GM23248 (cell line): ENCODE measurements around the gene CCDC124. TPM values are rescaled to one million over a fixed set of nuclear protein-coding genes. Genes with fewer than 3 reads are reported as not detected.

ENCODE experiments used
- DNase-seq: peaks from one replicate; pipeline ENCODE4 v3.0.0-alpha.2; 2015
- H2AFZ ChIP-seq: fragments of 200-600 bp; sonication (generic); 2 replicates; pipeline ENCODE4 v1.6.1; 2016; ENCODE audit warnings: antibody characterized with exemption
- H3F3A ChIP-seq: fragments of 200-600 bp; sonication (generic); 2 replicates; pipeline ENCODE4 v1.6.1; 2016; ENCODE audit warnings: mild to moderate bottlenecking, antibody characterized with exemption, mixed run types; ENCODE audit not compliant: insufficient read depth
- H3K27ac ChIP-seq: fragments of 200-600 bp; sonication (generic); 2 replicates; pipeline ENCODE4 v1.5.1; 2016; ENCODE audit warnings: mild to moderate bottlenecking
- H3K27me3 ChIP-seq: fragments of 200-600 bp; sonication (generic); replicated peaks from 2 replicates; pipeline ENCODE4 v1.6.1; 2016; ENCODE audit warnings: mild to moderate bottlenecking; ENCODE audit not compliant: insufficient read depth
- H3K36me3 ChIP-seq: fragments of 200-600 bp; sonication (generic); 2 replicates; pipeline ENCODE4 v1.6.1; 2016; ENCODE audit warnings: low read depth, mild to moderate bottlenecking
- H3K4me1 ChIP-seq: fragments of 200-600 bp; sonication (generic); 2 replicates; pipeline ENCODE4 v1.6.1; 2016; ENCODE audit warnings: mild to moderate bottlenecking; ENCODE audit not compliant: insufficient read depth
- H3K4me2 ChIP-seq: fragments of 200-600 bp; sonication (generic); one replicate; pipeline ENCODE4 v1.6.1; 2016; ENCODE audit warnings: mild to moderate bottlenecking; ENCODE audit not compliant: unreplicated experiment
- H3K4me3 ChIP-seq: fragments of 200-600 bp; sonication (generic); 2 replicates; pipeline ENCODE4 v1.5.1; 2016; ENCODE audit warnings: mild to moderate bottlenecking
- H3K79me2 ChIP-seq: fragments of 200-600 bp; sonication (generic); 2 replicates; pipeline ENCODE4 v1.6.1; 2016; ENCODE audit warnings: mild to moderate bottlenecking; ENCODE audit not compliant: insufficient read depth
- H3K9ac ChIP-seq: fragments of 200-600 bp; sonication (generic); 2 replicates; pipeline ENCODE4 v1.6.1; 2016; ENCODE audit warnings: mild to moderate bottlenecking
- H3K9me2 ChIP-seq: fragments of 200-600 bp; sonication (generic); 2 replicates; pipeline ENCODE4 v1.6.1; 2016; ENCODE audit warnings: mixed run types, mild to moderate bottlenecking, moderate library complexity; ENCODE audit not compliant: insufficient read depth
- H3K9me3 ChIP-seq: fragments of 200-600 bp; sonication (generic); one replicate; pipeline ENCODE4 v1.6.1; 2017; ENCODE audit warnings: low read depth
- H4K20me1 ChIP-seq: fragments of 200-600 bp; sonication (generic); 2 replicates; pipeline ENCODE4 v1.6.0; 2016; ENCODE audit not compliant: insufficient read depth
- EZH2 ChIP-seq: fragments of 200-600 bp; sonication (generic); IDR thresholded peaks from 2 replicates; pipeline ENCODE4 v1.6.1; 2018; ENCODE audit warnings: antibody characterized with exemption, mild to moderate bottlenecking; ENCODE audit not compliant: insufficient read depth, poor library complexity, severe bottlenecking
- EZH2phosphoT487 ChIP-seq: fragments of 200-600 bp; sonication (generic); IDR thresholded peaks from 2 replicates; pipeline ENCODE4 v1.6.1; 2018; ENCODE audit warnings: antibody characterized with exemption, moderate library complexity, mild to moderate bottlenecking, low read depth; ENCODE audit not compliant: insufficient read depth
- WGBS, 2 experiments: methylation state at CpG; one replicate each; pipeline ENCODE4 v1.1.6; 2015 to 2017; ENCODE audit warnings: low lambda C conversion rate in 2 of 2, low coverage in 1 of 2; ENCODE audit errors: missing lambda C conversion rate in 2 of 2; 5-methylcytosine and 5-hydroxymethylcytosine counted together
- in situ Hi-C: fragments of 300-500 bp; cut with MboI; formaldehyde crosslinking; loops from 2 replicates; pipeline ENCODE4 v1.15.0; 2020
- polyA plus RNA-seq: library from polyadenylated mRNA; unstranded; fragments of >200 nt; fragmentation: Nextera tagmentation; extraction: Ambion mirVana; gene quantifications from 2 replicates; pipeline ENCODE4 v1.2.1, GENCODE V29; 2016
- small RNA-seq: library from RNA; depleted of rRNA; stranded (forward); fragments of <200 nt; gene quantifications from one replicate; pipeline ENCODE3, GENCODE V24; 2014; ENCODE audit warnings: low read depth, low replicate concordance
- total RNA-seq: library from RNA; depleted of rRNA; stranded (reverse); fragments of >200 nt; shearing (Covaris generic); gene quantifications from 2 replicates; pipeline ENCODE4 v1.2.3, GENCODE V29; 2014; rRNA removed

Gene CCDC124
- total and polyA plus RNA-seq, 2 experiments from 2014 or later = 29.6 to 125 TPM

GRCh38 chr19:17989425-17990094 is 56.7 kb downstream of the CCDC124 start:
- in situ Hi-C loops = loop anchor here (10.0 kb wide), 1 partner anchor 45 kb away; no protein-coding TSS in a partner anchor
- no peak overlapping the region for H3K9ac ChIP-seq
- no peak for DNase-seq

GRCh38 chr19:17993076-17993813 is 60.4 kb downstream of the CCDC124 start:
- H4K20me1 ChIP-seq = no peaks in the 10 kb centered on the region
- H3K4me3 ChIP-seq = no peak overlapping the region
- no peak for TF ChIP-seq EZH2
- no peak for TF ChIP-seq EZH2phosphoT487
- no peaks in the 10 kb centered on the region for H3K79me2 ChIP-seq
- no peaks in the 10 kb centered on the region for H3K4me1 ChIP-seq
- no peak overlapping the region for H3K9ac ChIP-seq
- 69 to 73% methylated on average over 15 to 27 of the region's 27 CpGs for WGBS, 2 experiments
- in situ Hi-C loops = loop anchor here (10.0 kb wide), 1 partner anchor 48 kb away; no protein-coding TSS in a partner anchor
- no peaks in the 10 kb centered on the region for H3K9me3 ChIP-seq
- no peak overlapping the region for H3K27ac ChIP-seq
- H3K4me2 ChIP-seq = no peak overlapping the region
- no peaks in the 10 kb centered on the region for H3K36me3 ChIP-seq
- no peaks in the 10 kb centered on the region for H3K27me3 ChIP-seq
- no peaks in the 10 kb centered on the region for H3K9me2 ChIP-seq
- no peak for DNase-seq
- H3F3A ChIP-seq = no peaks in the 10 kb centered on the region
- no peak overlapping the region for H2AFZ ChIP-seq

More at GRCh38 chr19:17989425-17990094, 56.7 kb downstream of the CCDC124 start:
- Histone ChIP-seq H3K27ac (no peak overlapping the region), H3F3A (no peaks in the 10 kb centered on the region), H3K36me3 (no peaks in the 10 kb centered on the region), H3K27me3 (no peaks in the 10 kb centered on the region), H3K4me1 (no peaks in the 10 kb centered on the region), H3K4me2 (no peak overlapping the region), H4K20me1 (no peaks in the 10 kb centered on the region), H3K4me3 (no peak overlapping the region), H2AFZ (no peak overlapping the region), H3K79me2 (no peaks in the 10 kb centered on the region), H3K9me3 (no peaks in the 10 kb centered on the region), H3K9me2 (no peaks in the 10 kb centered on the region)
- TF ChIP-seq EZH2phosphoT487 (no peak), EZH2 (no peak)
- 88 to 92% methylated on average over 16 of the region's 16 CpGs for WGBS, 2 experiments

Small RNAs within 50 kb of the gene (small RNA-seq; reads per million reads assigned to genes)
- not detected for gene RNA5SP468

Other genes starting within 250 kb of the CCDC124 start
- gene UNC13A, start 244.7 kb upstream of the CCDC124 start, total RNA-seq = under 0.01 and 0.11 TPM in 2 replicates
- gene UNC13A, start 244.7 kb upstream of the CCDC124 start, polyA plus RNA-seq = 0.03 TPM in 2 replicates
- 20.4 and 37.1 TPM in 2 replicates for gene MAP1S, start 213.5 kb upstream of the CCDC124 start, total RNA-seq
- gene MAP1S, start 213.5 kb upstream of the CCDC124 start, polyA plus RNA-seq = 41.7 and 44.8 TPM in 2 replicates
- gene FCHO1, start 181.5 kb upstream of the CCDC124 start, total RNA-seq = 0.43 and 0.89 TPM in 2 replicates
- 0.96 and 1.1 TPM in 2 replicates for gene FCHO1, start 181.5 kb upstream of the CCDC124 start, polyA plus RNA-seq
- not detected in 2 replicates for gene B3GNT3, start 137.9 kb upstream of the CCDC124 start, total RNA-seq
- gene B3GNT3, start 137.9 kb upstream of the CCDC124 start, polyA plus RNA-seq = not detected in 2 replicates
- gene INSL3, start 111.5 kb upstream of the CCDC124 start, total RNA-seq = not detected in 2 replicates
- gene INSL3, start 111.5 kb upstream of the CCDC124 start, polyA plus RNA-seq = not detected in 2 replicates
- 5.9 and 8.7 TPM in 2 replicates for gene JAK3, start 85.0 kb upstream of the CCDC124 start, total RNA-seq
- gene JAK3, start 85.0 kb upstream of the CCDC124 start, polyA plus RNA-seq = 4.1 and 5.0 TPM in 2 replicates
- 680 and 837 TPM in 2 replicates for gene RPL18A, start 73.1 kb upstream of the CCDC124 start, total RNA-seq
- gene RPL18A, start 73.1 kb upstream of the CCDC124 start, polyA plus RNA-seq = 1,456 and 1,474 TPM in 2 replicates
- gene SLC5A5, start 61.1 kb upstream of the CCDC124 start, total RNA-seq = not detected in 2 replicates
- not detected in 2 replicates for gene SLC5A5, start 61.1 kb upstream of the CCDC124 start, polyA plus RNA-seq
- gene KCNN1, start 34.1 kb downstream of the CCDC124 start, total RNA-seq = not detected in 2 replicates
- gene KCNN1, start 34.1 kb downstream of the CCDC124 start, polyA plus RNA-seq = not detected in 2 replicates
- gene ARRDC2, start 75.2 kb downstream of the CCDC124 start, total RNA-seq = 15.9 and 19.7 TPM in 2 replicates
- gene ARRDC2, start 75.2 kb downstream of the CCDC124 start, polyA plus RNA-seq = 5.4 and 5.7 TPM in 2 replicates
- not detected in 2 replicates for gene IL12RB1, start 153.9 kb downstream of the CCDC124 start, total RNA-seq
- not detected in 2 replicates for gene IL12RB1, start 153.9 kb downstream of the CCDC124 start, polyA plus RNA-seq
- 3.2 and 3.8 TPM in 2 replicates for gene MAST3, start 164.8 kb downstream of the CCDC124 start, total RNA-seq
- 5.6 and 6.1 TPM in 2 replicates for gene MAST3, start 164.8 kb downstream of the CCDC124 start, polyA plus RNA-seq
- gene PIK3R2, start 220.1 kb downstream of the CCDC124 start, total RNA-seq = 29.2 and 48.9 TPM in 2 replicates
- gene PIK3R2, start 220.1 kb downstream of the CCDC124 start, polyA plus RNA-seq = 1.5 and 1.6 TPM in 2 replicates
- 0.86 and 15.9 TPM in 2 replicates for gene IFI30, start 240.8 kb downstream of the CCDC124 start, total RNA-seq
- gene IFI30, start 240.8 kb downstream of the CCDC124 start, polyA plus RNA-seq = 10.3 and 14.3 TPM in 2 replicates